HG02610 (cell line): ENCODE data around the gene OAF.
A peak's percentile ranks its signal among the peaks of the same experiment; 100 is the strongest.

Experiments used
- ATAC-seq: cut with Tn5 transposase; IDR thresholded peaks from one replicate; pipeline ENCODE4 v1.9.1; 2021; ENCODE audit warnings: mild to moderate bottlenecking, moderate library complexity; ENCODE audit not compliant: unreplicated experiment

The OAF gene

DNA sequence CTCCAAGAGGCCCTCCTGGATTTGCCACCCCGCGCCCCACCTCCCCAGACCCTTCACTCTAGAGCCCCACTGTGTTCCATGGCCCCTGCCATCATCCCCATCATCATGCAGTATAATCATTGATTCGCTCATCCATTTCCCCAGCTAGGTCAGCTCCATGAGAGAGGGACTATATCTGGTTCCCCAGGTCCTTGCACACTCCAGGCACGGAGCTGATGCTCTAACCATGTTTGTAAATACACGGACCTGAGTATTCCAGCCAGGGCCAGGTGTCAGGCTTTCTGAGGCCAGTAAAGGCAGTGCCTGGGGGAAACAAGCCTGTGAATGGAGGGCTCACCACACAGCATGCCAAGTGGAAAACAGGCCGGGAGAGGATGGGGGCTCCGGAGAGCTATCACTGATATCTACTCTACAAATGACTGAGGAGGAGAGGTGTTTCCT lies 27.1 kb upstream of the OAF start:
- no peak for ATAC-seq

DNA sequence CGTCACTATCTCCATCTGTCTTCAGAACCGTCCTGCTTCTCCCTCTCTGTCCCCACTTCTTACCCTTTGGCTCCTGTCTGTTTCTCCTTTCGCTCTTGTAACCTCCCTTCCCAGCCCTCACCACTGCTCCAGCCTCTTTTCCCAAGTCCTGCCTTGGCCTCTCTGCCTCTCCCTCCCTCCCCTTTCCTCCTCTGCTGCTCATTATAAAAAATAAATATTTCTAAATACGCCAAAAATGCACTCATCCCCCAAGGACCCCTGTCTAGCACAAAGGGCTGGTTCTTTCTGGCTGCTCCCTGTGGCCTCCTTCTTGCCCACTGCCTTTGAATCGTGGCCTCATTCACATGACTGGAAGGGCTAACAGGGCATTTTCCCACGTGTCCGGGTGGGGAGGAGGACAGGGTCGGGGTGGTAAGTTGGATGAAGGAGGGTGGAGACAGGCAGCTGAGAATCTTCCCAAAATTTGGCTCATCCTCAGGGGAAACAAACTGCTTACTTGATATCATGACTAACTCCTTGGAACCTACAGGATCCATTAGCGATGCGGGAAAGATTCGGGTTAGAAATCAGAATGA lies 26.4 kb upstream of the OAF start:
- ATAC-seq = no peak

DNA sequence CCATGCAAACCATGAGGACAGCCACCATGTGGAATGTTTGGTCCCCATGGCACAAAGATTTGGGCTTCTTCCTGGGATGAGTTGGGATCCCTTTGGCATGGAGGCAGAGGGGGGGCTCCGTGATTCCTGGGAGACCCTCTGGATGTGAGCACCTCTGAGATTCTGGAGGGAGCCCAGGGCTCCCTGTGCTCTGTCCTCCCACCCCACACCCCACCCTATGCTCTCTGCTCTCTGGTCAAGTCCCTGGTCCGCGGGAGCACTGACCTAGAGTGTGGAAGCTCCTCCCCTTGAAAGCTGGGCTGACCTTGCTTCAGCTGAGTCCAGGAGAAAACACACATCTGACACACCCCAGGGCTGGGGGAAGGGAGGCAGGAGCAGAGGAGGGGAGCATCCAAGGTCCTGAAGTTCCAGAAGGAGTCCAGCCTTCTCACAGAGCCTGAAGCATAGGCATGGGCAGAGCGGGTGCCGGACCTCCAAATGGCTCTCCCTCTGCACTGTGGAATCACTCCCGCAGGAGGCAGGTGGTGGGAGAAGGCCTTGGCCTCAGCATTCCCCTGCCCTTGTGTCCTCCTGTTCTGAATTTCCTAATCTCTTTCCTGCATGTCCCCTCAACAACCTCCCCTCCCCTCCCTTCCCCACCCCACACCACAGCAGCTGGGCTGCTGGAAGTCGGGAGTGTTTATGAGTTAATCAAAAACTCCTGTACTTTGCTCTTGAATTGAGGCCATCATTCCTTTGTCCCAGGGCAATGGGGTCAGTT lies 25.7 kb upstream of the OAF start:
- no peak for ATAC-seq

DNA sequence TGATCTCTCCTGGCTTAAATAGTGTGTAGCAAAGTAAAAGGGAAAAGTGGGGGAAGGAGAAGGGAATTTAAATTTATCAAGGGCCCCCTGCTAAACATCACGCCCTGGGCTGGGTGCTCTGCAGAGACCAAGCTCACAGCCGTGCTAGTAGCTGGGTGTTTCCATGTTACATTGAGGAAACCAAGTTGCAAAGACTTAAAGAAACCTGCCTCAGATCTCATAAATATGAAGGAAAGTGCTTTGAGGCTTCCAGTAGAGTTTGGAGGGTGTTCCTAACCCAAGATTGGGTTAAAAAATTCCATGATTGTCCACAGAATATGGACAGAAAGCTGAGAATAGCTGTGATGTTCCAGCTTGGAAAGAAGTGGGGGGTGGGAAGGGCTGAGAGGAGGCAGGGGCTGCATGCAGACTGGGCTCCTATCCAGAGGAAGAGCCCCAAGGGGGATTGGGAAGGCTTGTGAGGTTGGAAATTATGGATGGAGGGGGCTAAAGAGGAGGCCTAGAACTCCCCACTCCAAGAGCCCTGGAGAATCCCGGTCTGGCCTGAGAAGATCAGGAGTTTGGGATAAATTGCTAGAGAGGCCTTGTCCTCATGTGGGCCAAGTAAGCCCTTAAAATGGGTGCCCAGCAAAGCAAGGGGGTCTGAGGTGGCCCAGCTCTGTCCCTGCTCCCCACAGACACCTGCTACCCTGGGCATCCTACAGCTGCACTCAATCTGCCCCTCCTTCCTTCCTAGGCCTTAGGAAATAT lies 25.0 kb upstream of the OAF start:
- ATAC-seq = no peak

DNA sequence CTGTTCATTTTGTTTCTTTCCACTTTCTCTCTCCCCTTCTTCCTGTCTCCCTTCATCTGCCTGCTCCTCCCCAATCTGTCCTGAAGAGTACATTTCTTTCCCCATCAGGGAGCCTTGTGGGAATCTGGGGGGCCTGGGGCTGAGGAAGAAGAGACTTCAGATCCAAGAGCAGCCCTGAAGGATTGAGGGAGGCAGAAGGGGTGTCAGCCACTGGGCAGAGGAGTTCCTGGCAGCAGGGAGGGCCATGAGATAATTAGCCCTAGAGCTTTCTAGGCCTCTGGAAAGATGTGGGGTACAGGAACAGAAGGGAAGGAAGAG lies 24.4 kb upstream of the OAF start:
- ATAC-seq = no peak

DNA sequence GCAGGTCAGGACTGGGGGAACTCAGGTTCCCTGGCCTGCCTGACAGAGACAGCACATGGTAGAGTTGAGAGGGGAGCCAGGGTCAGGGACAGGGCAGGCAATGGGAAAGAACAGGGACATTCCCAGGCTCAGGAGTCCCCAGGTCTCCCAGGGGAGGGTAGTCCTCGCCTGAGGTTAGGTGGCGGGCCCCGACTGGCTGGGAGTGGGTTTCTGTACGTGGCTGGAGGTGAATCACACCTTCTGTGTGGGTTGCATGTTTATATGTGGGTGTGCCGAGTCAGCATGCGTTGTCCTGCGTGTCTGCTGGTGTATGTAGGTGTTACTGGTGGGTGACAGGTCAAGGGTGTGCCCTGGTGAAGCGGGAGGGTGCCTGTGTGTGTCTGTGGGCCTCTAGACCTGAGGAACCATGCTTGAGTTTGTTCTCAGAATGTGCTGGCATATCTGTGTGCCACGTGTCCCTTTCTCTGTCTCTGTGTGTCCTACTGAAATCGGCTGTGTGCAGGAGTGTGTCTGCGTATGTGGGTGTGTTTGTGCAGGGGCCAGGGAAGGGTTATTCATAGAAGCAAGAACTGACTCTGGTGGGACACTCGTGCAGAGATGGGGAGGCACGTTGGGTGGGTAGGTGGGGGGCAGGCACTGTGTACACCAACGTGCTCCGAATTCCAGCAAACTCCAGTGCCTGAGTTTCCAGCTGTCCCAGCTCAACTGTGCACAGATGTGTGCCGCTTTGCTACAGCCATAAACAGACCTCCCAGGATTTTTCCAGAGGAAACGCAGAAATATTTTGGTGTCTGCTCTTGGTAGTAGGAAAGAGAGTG lies 23.8 kb upstream of the OAF start:
- ATAC-seq = peak; percentile 75

DNA sequence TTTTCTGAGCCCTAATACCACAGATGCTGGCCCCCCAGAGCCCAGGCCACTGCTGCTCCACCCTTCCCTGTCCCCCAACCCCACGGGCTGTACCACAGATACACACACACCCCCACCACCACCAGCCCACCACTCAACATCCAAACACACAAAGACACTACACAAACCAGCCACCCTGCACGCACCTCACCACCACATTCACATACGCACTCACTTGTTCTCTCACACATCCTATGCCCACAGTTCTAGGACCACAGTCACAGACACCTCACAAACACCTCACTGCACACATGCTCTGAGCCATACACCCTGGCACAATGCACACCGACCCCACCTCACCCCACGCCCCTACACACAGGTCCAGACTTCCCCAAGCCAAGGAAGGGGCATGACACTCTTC lies 22.5 kb upstream of the OAF start:
- ATAC-seq = no peak

DNA sequence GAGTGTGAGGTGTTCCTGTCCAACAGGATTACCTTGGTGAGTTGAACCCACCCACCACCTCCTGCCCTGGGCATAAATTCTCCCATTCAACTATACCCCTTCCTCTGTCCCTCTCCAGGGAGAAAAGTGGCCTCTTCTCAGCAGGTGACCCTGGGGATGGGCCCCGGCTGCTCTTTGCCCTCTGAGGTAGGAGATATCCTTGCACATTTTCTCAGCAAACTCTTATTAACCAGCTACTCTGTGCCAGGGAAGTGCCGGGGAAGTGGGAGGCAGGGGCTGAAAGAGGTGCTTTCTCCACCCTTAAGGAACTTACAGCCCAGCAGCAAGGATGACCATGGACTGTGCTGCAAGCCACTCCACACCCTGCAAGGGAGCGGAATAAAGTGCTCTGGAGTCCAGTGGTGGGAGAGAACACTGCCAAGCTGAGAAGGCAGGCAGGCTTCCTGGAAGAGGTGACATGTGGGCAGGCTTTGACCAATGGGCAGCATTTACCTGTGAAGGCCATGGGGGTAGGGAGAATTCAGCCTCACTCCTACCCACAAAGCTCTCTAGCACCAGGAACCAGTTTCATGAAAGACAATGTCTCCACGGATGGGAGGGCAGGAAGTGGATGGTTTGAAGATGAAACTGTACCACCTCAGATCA lies 21.9 kb upstream of the OAF start:
- ATAC-seq = no peak

- no peak for ATAC-seq
Measured at GRCh38 chr11:120191058-120191457, 19.8 kb upstream of the OAF start.

DNA sequence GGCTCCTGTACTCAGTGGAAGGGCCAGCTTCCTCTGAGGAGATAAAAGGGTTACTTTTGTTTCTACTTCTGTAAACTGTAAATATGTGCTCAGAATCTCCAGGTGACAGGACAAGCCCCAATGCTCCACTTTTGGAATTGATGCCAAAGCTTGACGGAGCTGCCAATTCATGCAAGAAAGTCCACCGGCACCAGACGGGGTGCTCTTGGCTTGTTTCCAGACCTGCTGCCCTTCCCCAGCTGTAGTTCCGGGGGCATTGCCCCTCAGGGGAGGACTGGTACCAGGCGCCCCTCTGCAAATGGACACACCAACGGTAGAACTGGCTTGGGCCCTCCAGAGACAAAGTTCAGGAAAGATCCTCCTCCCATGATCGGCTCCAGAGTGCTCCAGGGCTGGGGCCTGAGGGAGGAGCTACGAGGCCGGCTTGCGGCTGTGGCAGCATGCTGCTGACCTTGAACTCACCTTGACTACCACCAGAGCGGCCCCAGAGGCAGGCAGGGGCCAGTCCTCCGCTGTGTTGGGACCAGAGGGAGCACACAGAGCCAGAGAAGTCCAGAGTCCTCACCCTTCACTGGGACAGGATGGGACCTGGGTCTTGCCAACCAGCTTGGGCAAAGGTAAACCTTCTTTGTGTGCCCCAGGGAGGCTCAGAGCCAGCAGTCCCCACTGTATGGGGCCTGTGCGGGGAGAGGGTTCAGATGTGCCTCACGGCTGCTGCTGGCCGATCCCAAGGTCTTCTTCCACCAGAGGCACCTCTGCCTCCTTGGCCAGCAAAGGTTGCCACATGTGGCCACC lies 17.8 kb upstream of the OAF start:
- ATAC-seq = no peak

- ATAC-seq = no peak
Measured at GRCh38 chr11:120194166-120194565, 16.7 kb upstream of the OAF start.

- no peak for ATAC-seq
Measured at GRCh38 chr11:120195601-120196320, 15.1 kb upstream of the OAF start.

- ATAC-seq = no peak
Measured at GRCh38 chr11:120196826-120197225, 14.0 kb upstream of the OAF start.

DNA sequence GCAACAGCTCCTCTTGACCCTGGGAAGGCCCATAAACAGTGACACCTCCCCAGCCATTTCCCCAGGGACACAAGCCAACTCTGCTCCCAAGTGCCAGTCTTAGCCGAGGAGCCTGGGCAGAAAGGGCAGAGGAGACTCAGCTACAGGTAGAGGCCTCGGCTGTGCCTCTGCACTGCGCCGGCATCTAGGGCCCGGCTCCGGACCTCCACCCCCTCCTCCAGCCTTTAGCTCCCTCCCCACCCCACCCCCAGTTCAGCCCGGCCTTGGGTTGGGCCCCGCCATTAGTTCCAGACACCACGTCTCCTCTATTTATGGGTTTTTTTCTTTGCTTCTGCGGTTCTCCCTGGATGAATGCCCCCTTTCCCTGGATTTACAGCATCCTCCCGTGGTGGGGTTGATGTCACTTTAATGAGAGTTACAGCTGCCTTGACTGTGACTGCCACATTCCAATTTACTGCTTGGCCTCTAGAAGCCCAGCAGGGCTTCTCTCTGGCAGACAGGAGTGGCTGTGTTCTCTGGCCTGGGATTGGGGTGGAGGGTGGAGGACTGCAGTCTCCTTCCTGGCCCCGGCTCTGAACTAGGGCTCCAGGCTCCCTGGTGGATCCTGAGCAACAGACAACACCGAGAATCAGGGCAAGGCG lies 13.5 kb upstream of the OAF start:
- ATAC-seq = no peak

GRCh38 chr11:120197977-120198376 lies 12.9 kb upstream of the OAF start:
- ATAC-seq = no peak

GRCh38 chr11:120198403-120198786 lies 12.4 kb upstream of the OAF start:
- no peak for ATAC-seq

DNA sequence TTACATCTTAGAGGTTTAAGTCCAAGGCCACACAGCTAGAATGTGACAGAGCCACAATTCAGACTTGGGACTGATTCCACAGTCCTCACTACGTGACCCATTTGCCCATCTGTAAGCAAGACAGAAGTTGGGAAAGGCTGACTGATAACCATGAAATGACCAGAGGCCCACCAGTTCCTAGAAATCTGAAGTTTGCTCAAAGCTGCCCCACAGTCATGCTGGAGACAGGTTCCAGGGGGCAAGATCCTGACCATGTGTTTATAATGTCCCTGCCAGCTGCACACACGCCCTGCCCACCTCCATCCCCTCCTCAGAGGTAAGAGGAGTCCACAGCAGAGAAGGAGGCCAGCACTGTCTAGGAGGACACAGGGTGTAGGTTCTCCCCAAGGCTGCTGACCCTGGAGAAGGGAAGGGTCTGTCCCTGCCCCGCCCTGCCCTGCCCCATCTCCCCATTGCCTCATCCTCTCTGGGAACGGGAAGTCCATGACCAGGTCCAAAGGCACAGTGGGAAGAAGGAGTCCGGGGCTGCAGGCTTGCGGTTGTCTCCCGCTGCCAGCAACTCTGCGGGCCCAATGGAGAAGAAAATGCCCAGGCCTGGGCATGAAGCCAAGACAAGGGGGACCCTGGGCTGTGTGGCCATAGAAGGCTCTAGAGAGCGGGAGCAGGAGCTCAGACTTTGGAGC lies 11.9 kb upstream of the OAF start:
- no peak for ATAC-seq

DNA sequence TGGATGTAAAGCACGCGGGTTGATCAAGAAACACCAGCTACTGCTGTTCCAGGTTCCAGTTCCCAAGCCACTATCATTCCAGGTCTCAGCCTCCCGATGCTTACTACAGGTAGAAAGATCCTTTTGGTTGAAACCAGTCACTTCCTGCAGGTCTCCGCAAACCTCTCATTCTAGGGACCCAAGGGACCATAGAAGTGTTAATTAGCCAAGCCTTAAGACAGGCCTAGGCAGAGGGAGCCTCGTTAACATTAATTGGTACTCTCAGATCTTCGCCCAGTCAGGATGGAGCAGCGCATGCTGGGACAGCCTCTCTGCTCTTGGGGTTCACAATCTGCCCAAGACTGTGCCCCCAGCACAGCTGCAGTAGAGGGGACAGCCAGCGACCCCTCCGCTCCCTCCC lies 11.2 kb upstream of the OAF start:
- no peak for ATAC-seq
